Hypothalamus (tissue), 51 donors: ENCODE data around the gene TSSK2.

Experiments
- DNase-seq, 51 donors: peaks; one replicate each; lab custom pipeline; 2025; lab: John Stamatoyannopoulos, UW

The TSSK2 gene

GRCh38 chr22:19166421-19166820 lies 35.3 kb downstream of the TSSK2 start:
- no peak for DNase-seq

GRCh38 chr22:19167106-19167869 lies 36.2 kb downstream of the TSSK2 start:
- DNase-seq, result no peak

GRCh38 chr22:19168088-19168890 lies 37.2 kb downstream of the TSSK2 start:
- DNase-seq, result no peak

GRCh38 chr22:19169002-19169946 lies 38.2 kb downstream of the TSSK2 start:
- DNase-seq, result no peak

- DNase-seq, result no peak
Measured at GRCh38 chr22:19169947-19170318, 38.8 kb downstream of the TSSK2 start.

GRCh38 chr22:19172213-19173046 lies 41.3 kb downstream of the TSSK2 start:
- no peak for DNase-seq

- DNase-seq, result no peak
Measured at GRCh38 chr22:19173047-19174035, 42.2 kb downstream of the TSSK2 start.

- DNase-seq, result no peak
Measured at GRCh38 chr22:19174106-19175025, 43.3 kb downstream of the TSSK2 start.

- no peak for DNase-seq
Measured at GRCh38 chr22:19175026-19175601, 44.0 kb downstream of the TSSK2 start.

- DNase-seq, result no peak
Measured at GRCh38 chr22:19175602-19176174, 44.6 kb downstream of the TSSK2 start.

- no peak for DNase-seq
Measured at GRCh38 chr22:19176175-19176643, 45.1 kb downstream of the TSSK2 start.

GRCh38 chr22:19176732-19177131 lies 45.6 kb downstream of the TSSK2 start:
- DNase-seq, result no peak

GRCh38 chr22:19177164-19178064 lies 46.3 kb downstream of the TSSK2 start:
- DNase-seq, result no peak

GRCh38 chr22:19178065-19178656 lies 47.1 kb downstream of the TSSK2 start:
- DNase-seq, result peak in 14 of 51 donors; percentile 34 to 75 (median 58)
